HCT116 (cell line): ENCODE measurements around the gene NFATC3.

ENCODE experiments used
- MAX ChIP-seq: IDR thresholded peaks from 2 replicates; pipeline ENCODE4 v1.6.1; 2012
- POLR2AphosphoS5 ChIP-seq: IDR thresholded peaks from 2 replicates; pipeline ENCODE4 v1.6.1; 2011; ENCODE audit warnings: mild to moderate bottlenecking, low read depth, low read length, moderate library complexity
- RAD21 ChIP-seq: IDR thresholded peaks from 2 replicates; pipeline ENCODE4 v1.6.1; 2012; ENCODE audit warnings: low read depth, mild to moderate bottlenecking
- TF ChIP-seq, protein P1 (sequence below), 3 experiments: fragments of 200-600 bp in 1 of 3; sonication (generic) in 1 of 3; IDR thresholded peaks in 2 of 3; conservative IDR thresholded peaks in 1 of 3; 2 replicates each; pipeline ENCODE4 v1.5.1; 2012 to 2017; ENCODE audit warnings: low read depth in 2 of 3, low read length in 2 of 3, antibody characterized with exemption in 1 of 3, borderline replicate concordance in 1 of 3, control low read depth in 1 of 3, mild to moderate bottlenecking in 1 of 3, mixed read lengths in 1 of 3, mixed run types in 1 of 3, moderate library complexity in 1 of 3; ENCODE audit not compliant: insufficient read depth in 1 of 3

DNA sequence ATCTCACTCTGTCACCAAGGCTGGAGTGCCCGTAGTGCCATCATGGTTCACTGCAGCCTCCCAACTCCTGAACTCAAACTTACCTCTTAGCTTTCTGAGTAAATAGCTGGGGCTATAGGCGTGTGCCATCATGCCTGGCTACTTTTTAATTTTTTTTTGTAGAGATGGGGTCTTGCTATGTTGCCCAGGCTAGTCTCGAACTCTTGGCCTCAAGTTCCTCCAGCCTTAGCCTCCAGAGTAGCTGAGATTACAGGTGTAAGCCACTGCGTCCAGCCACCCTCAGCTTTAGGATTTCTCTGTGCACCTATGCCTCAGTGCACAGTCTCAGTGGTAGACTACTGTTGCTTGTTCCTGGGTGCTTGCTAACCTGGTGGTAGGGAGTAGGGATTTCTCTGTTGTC is 184.6 kb downstream of the NFATC3 start:
- TF ChIP-seq, protein P1, sequence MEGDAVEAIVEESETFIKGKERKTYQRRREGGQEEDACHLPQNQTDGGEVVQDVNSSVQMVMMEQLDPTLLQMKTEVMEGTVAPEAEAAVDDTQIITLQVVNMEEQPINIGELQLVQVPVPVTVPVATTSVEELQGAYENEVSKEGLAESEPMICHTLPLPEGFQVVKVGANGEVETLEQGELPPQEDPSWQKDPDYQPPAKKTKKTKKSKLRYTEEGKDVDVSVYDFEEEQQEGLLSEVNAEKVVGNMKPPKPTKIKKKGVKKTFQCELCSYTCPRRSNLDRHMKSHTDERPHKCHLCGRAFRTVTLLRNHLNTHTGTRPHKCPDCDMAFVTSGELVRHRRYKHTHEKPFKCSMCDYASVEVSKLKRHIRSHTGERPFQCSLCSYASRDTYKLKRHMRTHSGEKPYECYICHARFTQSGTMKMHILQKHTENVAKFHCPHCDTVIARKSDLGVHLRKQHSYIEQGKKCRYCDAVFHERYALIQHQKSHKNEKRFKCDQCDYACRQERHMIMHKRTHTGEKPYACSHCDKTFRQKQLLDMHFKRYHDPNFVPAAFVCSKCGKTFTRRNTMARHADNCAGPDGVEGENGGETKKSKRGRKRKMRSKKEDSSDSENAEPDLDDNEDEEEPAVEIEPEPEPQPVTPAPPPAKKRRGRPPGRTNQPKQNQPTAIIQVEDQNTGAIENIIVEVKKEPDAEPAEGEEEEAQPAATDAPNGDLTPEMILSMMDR (IDR thresholded peaks at IDR 0.05 in 2 of 3, conservative IDR thresholded peaks at IDR 0.05 in 1 of 3; ENCODE audit: borderline replicate concordance in 1 of 3, insufficient read depth in 1 of 3, low read depth in 2 of 3, low read length in 2 of 3) = no peak
- TF ChIP-seq RAD21 (no peak), POLR2AphosphoS5 (no peak), MAX (no peak)
